Ovary (tissue), 9 donors: ENCODE measurements around the gene CXCR2. TPM values are rescaled to one million over a fixed set of nuclear protein-coding genes. Genes with fewer than 3 reads are reported as not detected.
"Not testable (repeated sequence)": the region's sequence is repeated elsewhere in the genome, so short reads cannot be mapped to it uniquely, and the experiment has no call there.

ENCODE experiments used
- DNase-seq, 5 donors: peaks; one replicate each; pipeline ENCODE4 v3.0.0-alpha.2; 2019 to 2020
- H3K27ac ChIP-seq, 2 donors: fragments of 200-600 bp; one replicate each; pipeline versions ENCODE4 v1.5.1 to v1.8.0; 2019 to 2022
- H3K27me3 ChIP-seq: fragments of 200-600 bp; one replicate; pipeline ENCODE4 v1.8.0; 2022
- H3K36me3 ChIP-seq: fragments of 200-600 bp; sonication (generic); one replicate; pipeline ENCODE4 v1.5.1; 2019
- H3K4me1 ChIP-seq: one replicate; pipeline ENCODE4 v1.8.1; 2013; ENCODE audit warnings: mild to moderate bottlenecking, moderate library complexity; ENCODE audit not compliant: insufficient read depth
- H3K4me3 ChIP-seq: fragments of 200-600 bp; sonication (generic); one replicate; pipeline ENCODE4 v1.5.1; 2017
- H3K9me3 ChIP-seq, 2 donors: fragments of 200-600 bp in 1 of 2; sonication (generic) in 1 of 2; one replicate each; pipeline versions ENCODE4 v1.5.1 to v1.8.1; 2013 to 2019; ENCODE audit warnings: mild to moderate bottlenecking in 1 of 2, moderate library complexity in 1 of 2
- CTCF ChIP-seq, 3 donors: fragments of 450-650 bp in 2 of 3; fragments of 200-600 bp in 1 of 3; IDR thresholded peaks; one replicate each; pipeline versions ENCODE4 v1.5.1 to v1.8.0; 2016 to 2022; ENCODE audit warnings: antibody characterized with exemption in 3 of 3, mild to moderate bottlenecking in 1 of 3
- EP300 ChIP-seq: sonication (generic); formaldehyde crosslinking; IDR thresholded peaks from one replicate; pipeline ENCODE4 v1.6.1; 2017; ENCODE audit warnings: antibody characterized with exemption
- POLR2A ChIP-seq: fragments of 450-650 bp; IDR thresholded peaks from one replicate; pipeline ENCODE4 v1.6.1; 2017; ENCODE audit warnings: antibody characterized with exemption, mild to moderate bottlenecking, moderate library complexity
- WGBS, 3 donors: extraction: QIAGEN DNeasy Blood & Tissue Kit in 1 of 3; methylation state at CpG; one replicate each; pipeline versions ENCODE4 v1.1.5 to v1.1.7; 2013 to 2017; 5-methylcytosine and 5-hydroxymethylcytosine counted together
- intact Hi-C, 4 donors: fragments of 100-400 bp; cut with DNase I; formaldehyde crosslinking; loops; one replicate each; pipeline versions ENCODE4 v1.11.0 to v1.15.1; 2022 to 2023
- polyA plus RNA-seq, 2 donors: library from polyadenylated mRNA; stranded (reverse); fragments of 200-250 nt in 1 of 2; fragments of 350-450 nt in 1 of 2; fragmentation: Illumina TruSeq in 1 of 2; extraction: RNeasy Lipid Tissue Mini Kit (QIAGEN cat#74804) in 1 of 2; gene quantifications; one replicate each; pipeline ENCODE4 v1.2.3, GENCODE V29; 2013 to 2014
- total RNA-seq, 7 donors: library from RNA; depleted of rRNA in 2 of 7; stranded (reverse); fragments of >200 nt in 2 of 7; fragmentation: NEBNext Ultra II Directional in 3 of 7; extraction: Animal tissue kit (Norgen Biotek cat#: 25700) in 3 of 7; gene quantifications; one replicate each; pipeline versions ENCODE4 v1.1.0 to v1.2.4, GENCODE V29; 2016 to 2023
- donor health status: DM: no; HTN: no; CAD: no; lungs with moderate emphysema.
- donor health status: DM: no; HTN: no; CAD: no.
- donor health status: Bipolar disorder and iron deficiency.
- donor health status: DM: yes; HTN: yes; CAD: no.
- donor health status: DM: no; HTN: no; CAD: no.
- donor health status: DM: yes; HTN: yes; CAD: no.

Gene CXCR2
- total and polyA plus RNA-seq, 9 donors, result 0.08 to 3.0 (median 0.33) TPM; not detected in 2

- Histone ChIP-seq H3K27ac (no peak overlapping the region), H3K9me3 (no peaks in the 10 kb centered on the region), H3K4me3 (no peak overlapping the region), H3K36me3 (no peaks in the 10 kb centered on the region), H3K27me3 (no peaks in the 10 kb centered on the region), H3K4me1 (no peaks in the 10 kb centered on the region)
- WGBS, 3 donors, result 74 to 87% (median 82%) methylated on average over 8 of the region's 8 CpGs
- no peak for DNase-seq
- intact Hi-C loops, result no loop called here
- TF ChIP-seq POLR2A, result no peak
These were observed 36.6 kb upstream of the CXCR2 start for GRCh38 chr2:218089259-218089658.

DNA sequence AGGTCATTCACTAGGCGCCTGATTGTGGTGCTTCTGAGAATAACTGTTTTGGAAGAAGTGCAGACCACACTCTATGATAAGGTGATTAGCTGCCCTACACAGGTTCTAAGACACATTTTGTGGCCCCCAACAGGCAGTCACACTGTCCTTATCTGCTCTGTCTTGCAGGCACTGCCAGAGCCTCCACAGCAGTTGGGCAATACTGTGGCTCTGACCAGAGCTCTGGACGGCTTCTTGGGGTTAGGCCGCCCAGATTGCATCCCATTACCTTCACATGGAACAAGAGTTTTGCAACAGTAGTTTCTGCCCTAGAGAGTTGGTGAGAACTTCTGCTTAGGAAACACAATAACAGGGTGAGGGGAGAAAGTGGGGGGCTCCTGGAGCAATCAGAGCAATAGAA, 34.1 kb upstream of the CXCR2 start:
- intact Hi-C loops, result no loop called here
- Histone ChIP-seq H3K27me3 (no peaks in the 10 kb centered on the region), H3K36me3 (no peaks in the 10 kb centered on the region), H3K9me3 (no peaks in the 10 kb centered on the region), H3K27ac (no peak overlapping the region), H3K4me3 (no peak overlapping the region), H3K4me1 (peaks cover 2% of the 10 kb centered on the region)
- 85 to 94% (median 91%) methylated on average over 3 of the region's 3 CpGs for WGBS, 3 donors
- DNase-seq, result no peak
- TF ChIP-seq EP300 (no peak), POLR2A (no peak), CTCF (IDR thresholded peaks at IDR 0.05) (no peak)

DNA sequence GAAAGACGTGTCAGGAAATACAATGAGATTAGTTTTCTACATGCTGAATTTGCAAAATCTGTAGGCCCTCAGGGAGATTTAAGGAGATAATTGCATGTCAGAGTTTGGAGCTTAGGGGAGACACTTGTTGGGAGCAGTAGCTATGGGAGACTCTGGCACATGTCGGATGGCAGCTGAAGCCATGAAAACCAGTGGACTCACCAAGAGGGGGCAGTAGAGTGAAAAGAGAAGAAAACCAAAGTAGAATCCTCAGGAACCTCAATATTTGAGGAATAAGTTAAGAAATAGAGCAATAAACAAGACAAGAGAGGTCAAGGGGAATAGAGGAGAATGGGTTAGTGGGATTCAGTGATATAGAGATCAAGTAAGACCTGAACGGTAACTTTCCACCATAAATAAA, 31.9 kb upstream of the CXCR2 start:
- intact Hi-C loops, result no loop called here
- Histone ChIP-seq H3K27me3 (no peaks in the 10 kb centered on the region), H3K27ac (no peak overlapping the region), H3K4me1 (peaks cover 2% of the 10 kb centered on the region), H3K4me3 (no peak overlapping the region), H3K9me3 (no peaks in the 10 kb centered on the region), H3K36me3 (no peaks in the 10 kb centered on the region)
- no peak for TF ChIP-seq CTCF (IDR thresholded peaks at IDR 0.05)
- no peak for TF ChIP-seq EP300
- TF ChIP-seq POLR2A, result no peak
- 86 to 89% (median 87%) methylated on average over 3 of the region's 3 CpGs for WGBS, 3 donors
- DNase-seq, result no peak

- intact Hi-C loops, result no loop called here
- Histone ChIP-seq H3K27me3 (no peaks in the 10 kb centered on the region), H3K36me3 (no peaks in the 10 kb centered on the region), H3K4me3 (no peak overlapping the region), H3K4me1 (peaks cover 2% of the 10 kb centered on the region), H3K27ac (peak overlapping the region in 1 of 2 donors; percentile 11), H3K9me3 (no peaks in the 10 kb centered on the region)
- TF ChIP-seq CTCF (IDR thresholded peaks at IDR 0.05) (no peak), POLR2A (no peak), EP300 (no peak)
- DNase-seq, result no peak
- 23 to 24% (median 23%) methylated on average over 8 of the region's 8 CpGs for WGBS, 3 donors
These were observed 30.0 kb upstream of the CXCR2 start for GRCh38 chr2:218095853-218096252.

GRCh38 chr2:218097975-218098374, 27.9 kb upstream of the CXCR2 start:
- intact Hi-C loops, result no loop called here
- 88 to 95% (median 90%) methylated on average over 3 of the region's 3 CpGs for WGBS, 3 donors
- no peaks in the 10 kb centered on the region for H3K27me3 ChIP-seq

DNA sequence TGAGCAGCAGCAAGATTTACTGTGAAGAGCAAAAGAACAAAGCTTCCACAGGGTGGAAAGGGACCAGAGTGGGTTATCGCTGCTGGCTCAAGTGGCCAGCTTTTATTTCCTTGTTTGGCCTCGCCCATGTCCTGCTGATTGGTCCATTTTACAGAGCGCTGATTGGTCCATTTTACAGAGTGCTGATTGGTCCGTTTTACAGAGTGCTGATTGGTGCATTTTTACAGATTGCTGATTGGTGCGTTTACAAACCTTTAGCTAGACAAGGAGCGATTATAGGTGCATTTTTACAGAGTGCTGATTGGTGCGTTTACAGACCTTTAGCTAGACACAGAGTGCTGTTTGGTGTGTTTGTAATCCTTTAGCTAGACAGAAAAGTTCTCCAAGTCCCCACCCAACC, 17.0 kb upstream of the CXCR2 start:
- intact Hi-C loops, H3K36me3 ChIP-seq, H3K9me3 ChIP-seq, H3K27me3 ChIP-seq, H3K27ac ChIP-seq, H3K4me1 ChIP-seq, DNase-seq, H3K4me3 ChIP-seq: not testable (repeated sequence)
- WGBS, 3 donors, result 82 to 91% (median 84%) methylated on average over 7 of the region's 7 CpGs

More at GRCh38 chr2:218097975-218098374, 27.9 kb upstream of the CXCR2 start:
- Histone ChIP-seq H3K9me3 (no peaks in the 10 kb centered on the region), H3K4me1 (peaks cover 2% of the 10 kb centered on the region), H3K27ac (no peak overlapping the region), H3K36me3 (no peaks in the 10 kb centered on the region), H3K4me3 (no peak overlapping the region)
- no peak for TF ChIP-seq CTCF (IDR thresholded peaks at IDR 0.05)
- TF ChIP-seq POLR2A, result no peak
- TF ChIP-seq EP300, result no peak
- no peak for DNase-seq

- H3K36me3 ChIP-seq, H3K4me1 ChIP-seq, H3K4me3 ChIP-seq, H3K27ac ChIP-seq, H3K27me3 ChIP-seq, DNase-seq, H3K9me3 ChIP-seq, intact Hi-C loops: not testable (repeated sequence)
- 75 to 87% (median 78%) methylated on average over 4 of the region's 4 CpGs for WGBS, 3 donors
These were observed 4.0 kb upstream of the CXCR2 start for GRCh38 chr2:218121789-218122188.

- H3K4me3 ChIP-seq, H3K36me3 ChIP-seq, H3K27ac ChIP-seq, H3K4me1 ChIP-seq, H3K27me3 ChIP-seq, intact Hi-C loops, H3K9me3 ChIP-seq, DNase-seq: not testable (repeated sequence)
These were observed 3.5 kb upstream of the CXCR2 start for GRCh38 chr2:218122286-218122685.
